Peyer's patch (tissue), 4 donors: ENCODE data around the gene CD46.

Source experiments
- CTCF ChIP-seq, 6 experiments: fragments of 450-650 bp in 4 of 6; fragments of 200-600 bp in 2 of 6; sonication (generic) in 1 of 6; IDR thresholded peaks; one replicate each; pipeline ENCODE4 v1.5.1; 2017 to 2019; ENCODE audit warnings: antibody characterized with exemption in 6 of 6, mild to moderate bottlenecking in 3 of 6, moderate library complexity in 1 of 6
- POLR2A ChIP-seq, 2 donors: fragments of 450-650 bp; IDR thresholded peaks; one replicate each; pipeline ENCODE4 v1.5.1; 2017; ENCODE audit warnings: antibody characterized with exemption in 2 of 2, mild to moderate bottlenecking in 2 of 2, moderate library complexity in 2 of 2

GRCh38 chr1:207842506-207842905, 90.7 kb downstream of the CD46 start:
- TF ChIP-seq CTCF (IDR thresholded peaks at IDR 0.05) (no peak), POLR2A (IDR thresholded peaks at IDR 0.05) (no peak)
